Activated gamma-delta T cell treated with anti-CD3 and anti-CD28 coated beads, Interleukin-2, amount 50 U/mL, for 16 hours (primary cell): Measurements from ENCODE around the gene CCDC50.

ENCODE experiments used
- DNase-seq: peaks from one replicate; pipeline ENCODE4 v3.0.0-alpha.2; 2020; ENCODE audit warnings: low read depth

CCDC50 gene

DNA sequence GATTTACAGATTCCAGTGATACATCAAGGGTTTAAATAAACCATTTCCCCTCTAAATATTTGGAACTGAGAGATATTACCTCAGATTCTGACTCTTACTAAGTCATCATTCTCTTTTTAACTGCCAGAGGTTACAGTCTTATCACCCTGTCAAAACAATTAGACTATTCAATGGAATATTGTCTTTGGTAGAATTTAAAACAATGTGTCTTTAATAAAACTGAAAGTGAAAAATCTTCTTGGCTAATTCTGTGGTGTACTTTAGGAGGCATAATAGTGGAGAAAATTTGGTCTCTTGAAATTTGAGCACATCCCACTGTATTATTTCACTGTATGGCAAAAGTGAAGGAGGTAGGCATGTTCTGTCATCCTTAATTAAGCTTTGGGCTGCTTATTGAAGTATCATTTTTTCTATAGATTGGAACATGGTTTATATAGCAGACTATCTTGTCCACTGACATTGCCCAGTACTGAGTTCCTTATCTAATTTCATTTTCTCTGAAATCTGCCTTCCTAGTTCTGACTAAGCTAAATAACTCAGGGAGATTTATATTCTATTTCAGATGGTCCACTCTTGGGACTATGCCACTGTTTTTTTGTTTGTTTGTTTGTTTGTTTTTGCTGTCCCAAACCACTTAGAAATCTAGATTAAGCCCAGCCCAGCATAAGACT lies 49.1 kb downstream of the CCDC50 start:
- DNase-seq: no peak

DNA sequence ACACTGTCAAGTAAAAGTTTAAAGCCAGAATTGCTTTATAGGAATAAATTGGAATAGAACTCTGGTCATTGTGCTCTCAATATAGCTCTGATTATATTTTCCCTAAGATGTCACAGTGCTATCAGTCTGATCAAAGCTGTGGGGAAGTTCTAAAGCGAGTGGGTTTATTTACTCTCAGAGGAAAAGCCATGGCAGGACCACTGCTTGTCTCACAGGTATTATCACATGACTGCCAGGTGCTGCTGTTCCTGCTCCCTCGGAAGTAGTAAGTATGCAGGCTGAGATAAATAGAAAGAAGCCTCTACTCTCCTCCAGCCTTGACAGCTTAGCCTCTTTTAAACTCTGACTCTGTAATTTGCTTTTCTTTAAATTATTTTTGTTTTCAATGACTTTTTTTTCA lies 50.3 kb downstream of the CCDC50 start:
- DNase-seq: no peak

DNA sequence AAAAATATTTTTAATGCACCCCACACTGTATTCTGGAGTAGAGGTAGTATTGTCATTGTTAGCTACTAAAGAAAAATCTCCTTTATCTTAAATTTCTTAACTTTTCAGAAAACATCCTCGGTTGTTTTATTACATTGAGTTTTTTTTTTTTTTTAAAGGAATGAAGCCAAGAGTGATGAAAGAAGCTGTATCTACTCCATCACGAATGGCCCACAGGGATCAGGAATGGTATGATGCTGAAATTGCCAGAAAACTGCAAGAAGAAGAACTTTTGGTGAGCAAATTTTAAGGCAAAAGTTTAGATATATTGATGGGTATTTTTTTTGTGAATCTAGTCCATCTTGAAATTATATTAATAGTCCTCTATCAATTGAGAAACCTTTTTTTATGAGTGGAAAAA lies 50.8 kb downstream of the CCDC50 start:
- DNase-seq: no peak

DNA sequence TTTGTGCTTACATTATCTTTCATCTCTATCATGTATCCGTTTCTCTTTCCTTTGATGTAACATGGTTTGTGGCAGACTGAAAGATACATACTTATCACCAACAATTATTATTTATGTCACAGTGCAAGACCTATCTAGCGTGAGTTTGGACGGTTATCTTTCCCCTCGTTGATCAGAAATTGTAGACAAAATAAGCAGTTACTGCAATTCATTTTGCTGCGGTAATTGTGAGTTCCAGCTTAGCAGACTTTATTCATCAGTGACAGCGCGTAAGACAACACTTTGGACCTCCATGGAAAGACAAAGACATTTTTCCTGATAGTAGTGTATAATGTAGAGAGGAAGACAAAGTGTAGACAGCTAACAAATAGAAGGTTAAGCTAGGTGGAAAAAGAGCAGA lies 52.1 kb downstream of the CCDC50 start:
- no peak for DNase-seq

DNA sequence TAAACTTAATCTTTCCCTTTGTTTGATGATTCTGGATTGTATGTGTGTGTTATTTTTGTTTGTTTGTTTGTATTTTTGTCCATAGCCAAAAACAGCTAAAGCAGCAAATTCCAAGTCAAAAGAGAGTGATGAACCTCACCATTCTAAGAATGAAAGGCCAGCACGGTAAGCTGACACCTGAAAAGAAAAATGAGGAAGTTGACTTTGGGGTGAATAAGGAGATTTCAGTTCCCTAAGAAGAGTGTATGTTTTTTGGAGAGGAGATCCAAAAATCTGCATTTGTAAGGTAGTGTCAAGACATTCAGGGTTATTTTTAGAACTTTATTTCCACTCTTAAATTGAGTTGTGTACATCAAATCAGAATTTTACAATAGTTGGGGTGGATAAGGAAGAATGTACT lies 53.5 kb downstream of the CCDC50 start:
- no peak for DNase-seq

DNA sequence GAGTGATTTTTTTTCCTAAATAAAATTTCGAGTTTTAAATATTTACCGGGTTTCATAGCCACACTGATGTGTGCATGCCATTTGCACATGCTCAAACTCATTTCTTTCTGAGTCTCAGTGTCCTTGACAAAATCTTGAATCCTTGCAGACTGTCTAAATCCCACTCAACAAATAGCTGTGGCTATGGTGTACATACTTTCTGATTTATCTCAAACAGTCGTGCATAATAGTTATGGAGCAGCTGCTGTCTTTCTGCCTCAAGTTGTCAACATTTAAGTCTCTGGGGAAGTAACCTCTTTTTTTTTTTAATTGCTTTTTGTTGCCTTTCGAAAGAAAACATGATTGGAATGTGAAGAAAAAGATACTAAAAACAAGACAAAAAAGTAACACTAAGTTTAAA lies 53.9 kb downstream of the CCDC50 start:
- DNase-seq: no peak

DNA sequence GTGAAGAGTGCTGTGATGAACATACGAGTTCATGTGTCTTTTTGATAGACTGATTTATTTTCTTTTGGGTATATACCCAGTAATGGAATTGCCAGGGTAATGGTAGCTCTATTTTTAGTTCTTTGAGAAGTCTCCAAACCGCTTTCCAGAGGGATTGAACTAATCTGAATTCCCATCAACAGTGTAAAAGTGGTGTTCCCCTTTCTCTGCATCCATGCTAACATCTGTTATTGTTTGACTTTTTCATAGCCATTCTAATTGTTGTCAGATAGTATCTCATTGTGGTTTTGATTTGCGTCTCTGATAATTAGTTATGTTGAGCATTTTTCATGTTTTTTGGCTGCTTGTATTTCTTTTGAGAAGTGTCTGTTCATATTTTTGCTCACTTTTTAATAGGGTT lies 55.9 kb downstream of the CCDC50 start:
- DNase-seq: no peak

DNA sequence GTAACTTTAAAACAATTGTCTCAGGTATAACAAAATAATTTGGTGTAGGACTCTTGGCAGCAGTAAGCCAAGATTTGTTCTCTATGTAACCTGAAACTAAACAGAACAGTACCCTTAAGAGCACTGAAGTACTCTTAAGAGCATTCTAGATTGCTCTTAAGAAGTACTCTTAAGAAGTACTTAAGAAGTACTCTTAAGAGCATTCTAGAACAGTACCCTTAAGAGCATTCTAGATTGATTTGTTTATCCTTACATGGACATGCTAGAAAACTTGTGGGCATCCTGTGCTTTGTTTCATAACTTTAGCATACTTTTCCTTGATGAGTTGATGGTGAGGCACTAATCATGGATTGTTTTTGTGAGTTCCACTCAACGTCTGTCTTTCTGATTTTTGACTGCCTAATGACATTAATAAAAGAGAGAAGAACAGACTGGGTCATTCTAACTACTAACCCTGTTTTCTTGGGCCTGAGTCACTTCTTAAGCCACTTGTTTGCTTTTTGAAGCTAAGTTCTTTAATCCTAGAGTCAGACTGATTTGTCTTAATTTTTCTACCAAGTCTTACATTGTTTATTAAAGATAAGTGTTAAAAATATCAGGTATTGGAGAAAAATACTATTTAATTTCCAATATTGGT lies 58.4 kb downstream of the CCDC50 start:
- no peak for DNase-seq

DNA sequence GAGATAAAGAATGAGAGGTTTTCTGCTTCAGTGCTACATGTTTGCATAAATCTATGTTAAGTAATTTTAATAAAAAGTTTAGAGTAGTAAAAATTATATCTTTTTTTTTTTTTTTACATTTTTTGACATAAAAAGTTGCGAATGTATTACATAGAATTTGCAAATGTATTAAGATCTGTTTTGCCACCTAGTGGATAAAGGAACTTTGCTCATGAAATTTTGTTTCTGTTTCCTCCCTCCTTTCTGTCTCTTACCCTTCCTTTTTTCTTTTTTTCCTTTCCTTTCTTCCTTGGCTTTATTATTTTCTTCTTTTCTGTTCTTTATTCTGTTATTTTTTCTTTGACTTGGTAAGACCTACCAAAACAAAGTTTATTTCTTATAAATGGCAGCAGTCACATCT lies 59.6 kb downstream of the CCDC50 start:
- DNase-seq: no peak

DNA sequence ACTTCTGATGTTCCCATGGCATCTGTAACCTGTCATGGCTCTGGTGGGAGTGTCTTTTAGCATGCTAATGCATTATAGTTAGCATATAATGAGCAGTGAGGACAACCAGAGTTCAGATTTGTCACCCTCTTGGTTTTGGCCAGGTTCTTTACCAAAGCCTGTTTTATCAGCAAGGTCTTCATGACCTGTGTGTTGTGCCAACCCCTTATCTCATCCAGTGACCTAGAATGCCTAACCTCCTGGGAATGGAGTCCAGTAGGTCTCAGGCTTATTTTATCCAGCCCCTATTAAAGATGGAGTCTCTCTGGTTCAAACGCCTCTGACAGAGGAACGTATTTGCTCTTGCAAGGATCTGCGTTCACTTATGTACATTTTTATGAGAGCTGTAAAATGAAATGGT lies 61.4 kb downstream of the CCDC50 start:
- DNase-seq: no peak

DNA sequence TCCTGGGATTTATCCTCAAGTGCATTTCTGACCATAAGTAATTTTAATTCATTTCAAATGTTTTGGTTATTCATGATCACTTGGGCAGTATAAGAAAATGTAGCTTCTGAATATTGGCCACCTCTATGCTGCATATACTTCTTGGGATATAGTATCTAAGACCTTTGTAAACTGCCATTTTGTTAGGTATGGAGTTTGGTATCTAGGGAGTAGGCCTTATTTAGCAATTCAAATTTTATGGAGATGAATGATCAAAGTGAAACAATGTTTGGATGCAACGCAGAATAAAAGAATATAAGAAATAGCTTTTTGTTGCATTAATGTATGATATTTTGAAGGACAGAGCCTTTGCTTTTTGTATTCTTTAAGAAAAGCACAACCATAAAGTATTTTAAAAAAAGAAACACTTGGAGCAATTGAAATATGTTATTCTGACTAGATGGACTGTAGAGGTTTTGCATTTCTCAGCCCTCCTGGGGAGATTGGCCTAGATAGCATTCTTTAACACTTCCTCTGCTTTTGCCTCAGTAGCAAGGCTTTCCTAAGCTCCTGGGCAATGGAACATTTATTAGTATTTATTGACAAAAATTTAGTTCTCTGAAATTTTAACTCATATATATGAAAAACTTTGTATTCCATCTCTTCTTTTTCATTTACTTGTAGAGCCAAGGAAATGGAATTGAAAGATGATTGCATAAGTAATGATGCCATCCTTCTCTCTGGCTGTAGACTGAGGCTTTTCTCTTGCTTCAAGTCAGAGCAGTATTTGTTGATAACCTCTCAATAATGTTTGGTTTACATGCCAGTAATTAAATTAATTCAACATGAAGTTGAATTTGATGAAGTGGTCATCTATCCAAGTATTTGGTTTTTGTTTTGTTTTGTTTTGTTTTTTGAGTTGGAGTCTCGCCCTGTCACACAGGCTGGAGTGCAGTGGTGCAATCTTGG lies 62.9 kb downstream of the CCDC50 start:
- DNase-seq: no peak

DNA sequence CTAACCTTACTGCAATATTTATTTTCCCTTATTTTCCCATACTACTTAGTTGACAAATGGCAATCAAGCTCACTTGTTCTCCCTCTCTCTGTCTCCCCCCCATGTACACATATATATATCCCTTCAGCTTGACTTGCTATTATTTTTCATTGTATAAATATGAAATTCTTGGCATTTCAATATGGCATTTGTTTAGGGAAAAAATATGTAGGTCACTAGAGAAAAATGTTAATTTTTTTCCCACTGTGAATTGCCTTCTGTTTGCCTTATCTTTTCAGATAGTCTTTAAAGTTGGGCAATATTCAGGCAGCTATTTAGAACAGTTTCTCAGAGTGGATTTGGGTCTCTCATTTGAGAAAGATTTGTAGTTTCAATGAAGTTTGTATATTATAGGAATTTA lies 64.0 kb downstream of the CCDC50 start:
- DNase-seq: no peak

DNA sequence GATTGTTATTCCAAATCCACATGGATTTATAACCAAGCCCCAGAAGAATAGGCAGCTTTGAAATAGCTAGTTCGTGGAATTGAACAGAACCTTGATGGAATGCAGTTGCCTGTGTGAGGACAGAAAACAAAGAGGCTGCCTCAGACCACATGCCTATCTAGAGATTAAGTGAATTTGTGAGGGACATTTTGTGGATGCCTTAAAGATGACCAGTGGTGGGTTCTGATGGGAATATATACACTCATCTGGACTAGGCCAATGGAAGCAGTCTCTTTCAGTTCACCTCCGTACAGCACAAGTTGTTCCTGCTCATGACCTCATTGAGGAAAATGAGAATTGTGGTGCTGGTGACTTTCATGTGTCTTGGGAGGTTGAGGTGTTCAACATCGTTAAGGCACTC lies 68.6 kb downstream of the CCDC50 start:
- DNase-seq: no peak

DNA sequence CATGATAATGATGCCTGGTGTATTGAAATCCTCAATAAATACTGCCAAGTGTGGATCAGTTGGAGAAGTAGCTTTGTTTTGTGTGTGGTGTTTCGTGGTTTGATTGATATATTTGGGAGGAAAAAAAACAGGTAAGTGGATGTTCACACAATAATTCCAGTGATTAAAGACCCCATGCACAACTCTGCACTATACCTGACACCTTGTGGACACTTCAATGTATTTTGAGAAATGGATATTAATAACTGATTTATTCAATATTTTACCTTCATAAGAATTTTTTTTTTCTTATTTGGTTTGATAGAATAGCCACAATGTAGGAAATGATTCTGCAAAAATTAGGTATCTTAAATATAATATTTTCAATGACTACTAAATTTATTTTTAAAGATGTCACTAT lies 69.4 kb downstream of the CCDC50 start:
- DNase-seq: no peak

DNA sequence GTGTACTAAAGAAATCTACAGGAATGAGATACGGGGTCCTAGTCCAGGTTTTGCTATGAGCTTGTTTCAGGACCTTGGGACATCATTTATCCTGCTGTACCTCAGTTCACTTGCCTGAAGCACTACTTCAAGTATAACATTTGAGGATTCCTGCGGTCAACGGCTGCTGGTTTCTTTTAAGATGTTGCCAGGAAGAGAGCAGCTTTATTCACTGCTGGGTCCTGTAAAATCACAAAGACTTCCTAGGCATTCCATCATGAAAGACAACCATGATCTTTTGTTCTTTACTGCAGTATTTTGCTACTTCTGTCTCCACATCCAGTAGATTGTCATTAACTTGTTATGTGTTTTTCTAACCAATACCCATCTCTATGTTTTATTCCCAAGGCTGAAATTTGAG lies 70.7 kb downstream of the CCDC50 start:
- no peak for DNase-seq

DNA sequence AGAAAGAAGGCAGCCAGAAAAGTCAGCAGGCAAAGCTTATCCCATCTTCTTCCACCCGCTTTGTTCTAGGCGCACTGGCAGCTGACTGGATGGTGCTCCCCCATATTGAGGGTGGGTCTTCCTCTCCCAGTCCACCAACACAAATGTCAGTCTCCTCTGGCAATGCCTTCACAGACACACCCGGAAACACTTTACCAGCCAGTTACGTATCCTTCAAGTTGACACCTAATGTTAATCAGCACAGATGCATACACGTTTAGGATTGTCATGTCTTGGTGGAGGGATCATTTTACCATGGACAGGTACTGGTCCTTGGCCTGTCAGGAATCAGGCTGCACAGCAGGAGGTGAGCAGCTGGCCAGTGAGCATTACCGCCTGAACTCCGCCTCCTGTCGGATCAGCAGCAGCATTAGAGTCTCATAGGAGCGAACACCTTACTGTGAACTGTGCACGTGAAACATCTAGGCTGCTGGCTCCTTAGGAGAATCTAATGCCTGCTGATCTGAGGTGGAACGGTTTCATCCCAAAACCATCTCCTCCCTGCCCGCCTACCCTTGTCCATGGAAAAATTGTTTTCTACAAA lies 72.7 kb downstream of the CCDC50 start:
- DNase-seq: no peak

DNA sequence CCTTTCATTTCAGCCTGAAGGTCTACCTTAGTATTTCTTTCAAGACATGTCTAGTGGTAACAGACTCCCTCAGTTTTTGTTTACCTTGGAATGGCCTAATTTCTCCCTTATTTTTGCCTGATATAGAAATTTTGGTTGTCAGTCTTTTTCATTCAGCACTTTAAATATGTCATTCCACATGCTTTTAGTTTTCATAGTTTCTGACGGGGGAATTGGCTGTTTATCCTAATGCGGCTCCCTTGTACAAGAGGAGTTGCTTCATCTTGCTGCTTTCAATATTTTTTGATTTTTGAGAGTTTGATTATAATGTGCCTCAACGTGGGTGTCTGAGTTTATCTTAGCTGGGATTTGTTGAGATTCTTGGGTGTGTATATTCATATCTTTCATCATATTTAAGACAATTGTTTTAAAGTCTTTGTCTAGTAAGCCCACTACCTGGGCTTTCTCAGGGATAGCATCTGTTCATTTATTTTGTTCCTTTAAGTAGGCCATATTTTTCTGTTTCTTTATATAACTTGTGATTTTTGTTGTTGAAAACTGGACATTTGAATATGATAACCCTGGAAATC lies 80.7 kb downstream of the CCDC50 start:
- no peak for DNase-seq

DNA sequence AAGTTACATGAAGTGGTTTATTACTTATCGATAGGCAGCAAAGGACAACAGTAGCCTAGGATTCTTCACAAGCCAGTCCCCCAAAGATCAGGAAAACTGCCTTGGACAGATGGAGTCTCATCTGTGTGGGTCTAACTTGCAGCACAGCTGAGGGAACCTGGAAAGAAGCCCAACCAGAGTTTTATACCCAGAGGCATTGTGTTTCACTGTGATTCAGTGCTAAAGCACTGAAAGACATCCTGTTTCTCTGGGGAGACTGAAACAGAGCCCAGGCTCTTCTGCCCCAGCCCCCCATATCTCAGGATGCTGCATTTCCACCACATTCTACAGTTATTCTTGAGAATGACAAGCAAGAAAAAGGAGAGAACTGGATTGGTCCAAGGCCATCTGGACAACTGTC lies 83.6 kb downstream of the CCDC50 start:
- DNase-seq: no peak

DNA sequence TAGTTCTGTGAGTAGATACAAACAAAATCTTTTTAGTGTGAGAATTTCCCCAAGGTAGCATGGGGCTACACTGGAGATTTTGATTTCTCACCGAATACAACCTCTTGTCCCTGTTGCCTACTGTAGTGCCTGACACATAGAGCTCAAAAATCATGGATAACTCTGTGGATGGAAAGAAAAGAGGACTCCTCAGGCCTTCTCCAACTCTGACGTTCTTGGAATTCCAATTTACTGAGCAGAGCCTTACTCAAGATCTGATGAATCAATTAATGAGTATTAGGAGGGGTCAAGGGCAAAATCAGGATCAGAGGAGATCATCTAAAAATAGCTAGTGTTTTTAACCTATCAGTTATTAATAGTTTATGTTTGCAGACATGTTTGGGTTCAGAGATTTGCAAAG lies 85.1 kb downstream of the CCDC50 start:
- DNase-seq: no peak

DNA sequence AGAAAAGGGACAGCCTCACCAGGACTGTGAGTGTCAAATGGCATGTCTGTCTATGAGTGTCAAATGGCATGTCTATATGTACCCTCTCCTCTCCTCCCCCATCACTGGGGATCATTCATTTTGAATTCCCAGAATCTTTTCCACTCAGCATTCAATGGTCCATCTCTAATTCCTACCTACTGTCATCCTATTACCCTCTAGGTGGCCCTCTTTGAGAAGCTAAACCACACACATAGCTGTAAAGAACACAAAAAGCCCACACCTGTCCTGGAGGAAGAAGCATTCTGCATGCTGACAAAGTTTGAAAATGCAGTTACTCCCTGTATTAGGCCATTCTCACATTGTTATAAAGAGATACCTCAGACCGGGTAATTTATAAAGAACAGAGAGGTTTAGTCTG lies 85.5 kb downstream of the CCDC50 start:
- DNase-seq: no peak

DNA sequence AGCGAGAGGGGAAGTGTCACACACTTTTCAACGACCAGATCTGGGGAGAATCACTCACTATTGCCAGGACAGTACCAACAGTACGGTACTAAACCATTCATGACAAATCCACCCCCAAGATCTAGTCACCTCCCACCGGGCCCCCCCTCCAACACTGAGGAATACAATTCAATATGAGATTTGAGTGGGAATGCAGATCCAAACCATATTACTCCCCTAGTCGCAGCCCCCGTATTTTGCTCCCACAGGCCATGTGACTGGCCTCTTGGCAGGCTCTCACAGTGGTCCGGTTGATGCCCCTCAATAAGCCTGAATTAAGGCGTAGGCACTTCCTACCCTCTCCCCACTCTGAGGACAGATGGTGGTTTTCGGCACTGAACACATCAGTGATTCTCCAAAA lies 86.4 kb downstream of the CCDC50 start:
- DNase-seq: no peak

DNA sequence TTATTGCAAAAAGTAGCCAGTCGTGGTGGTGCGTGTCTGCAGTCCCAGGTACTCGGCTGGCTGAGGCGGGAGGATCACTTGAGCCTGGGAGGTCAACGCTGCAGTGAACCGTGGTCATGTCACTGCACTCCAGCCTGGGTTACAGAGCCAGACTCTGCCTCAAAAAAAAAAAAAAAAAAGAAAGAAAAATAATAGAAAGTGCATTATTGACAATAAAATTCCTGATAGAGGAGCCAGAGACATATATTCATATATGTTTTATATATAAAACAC lies 88.2 kb downstream of the CCDC50 start:
- no peak for DNase-seq

DNA sequence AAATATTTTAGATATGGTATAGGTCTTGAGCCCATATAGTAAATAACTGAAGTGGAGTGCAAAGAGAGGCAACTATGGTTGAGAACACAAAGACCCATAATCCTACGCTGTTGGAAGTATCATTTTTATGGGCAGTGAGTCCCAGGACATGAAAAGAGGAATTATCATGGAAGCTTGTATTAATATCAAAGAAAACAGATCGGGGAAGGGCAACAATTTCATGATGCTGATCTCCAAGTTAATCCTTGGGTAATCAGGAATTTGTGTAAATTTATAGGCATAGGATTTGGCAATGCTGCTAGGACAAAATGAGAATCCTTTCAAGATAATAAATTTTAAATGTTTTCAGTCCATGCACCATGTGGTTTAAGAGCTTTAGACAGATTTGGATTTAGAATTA lies 91.6 kb downstream of the CCDC50 start:
- DNase-seq: no peak
